Activated CD4-positive, alpha-beta T cell treated with anti-CD3 and anti-CD28 coated beads, Interleukin-2, amount 50 U/mL, for 24 hours (primary cell): ENCODE measurements around the gene BCAT1.
"Not testable (repeated sequence)": the region's sequence is repeated elsewhere in the genome, so short reads cannot be mapped to it uniquely, and the experiment has no call there.

Experiments used
- DNase-seq, 2 donors: peaks; one replicate each; pipeline ENCODE4 v3.0.0-alpha.2; 2020; ENCODE audit warnings: low read depth in 1 of 2, low spot score in 1 of 2

The BCAT1 gene

DNA sequence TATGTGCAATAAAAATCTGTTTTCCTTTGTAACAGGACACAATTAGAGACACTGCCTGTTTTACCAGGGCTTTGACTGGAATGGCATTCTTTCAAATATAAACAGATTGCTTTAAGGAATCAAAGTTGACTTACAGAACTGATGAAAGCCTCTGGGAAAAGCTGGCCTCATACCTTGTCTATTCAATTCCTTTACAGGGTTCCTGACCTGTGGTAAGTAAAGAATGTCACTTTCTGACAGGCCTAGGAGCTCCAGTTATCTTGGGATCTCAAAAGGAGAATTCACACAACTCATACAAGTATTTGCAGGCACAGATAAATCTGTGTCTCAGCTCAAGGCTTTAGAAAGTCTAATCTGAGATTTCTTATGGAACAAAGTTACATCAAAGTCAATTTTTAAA is 88.4 kb downstream of the BCAT1 start:
- DNase-seq = no peak

DNA sequence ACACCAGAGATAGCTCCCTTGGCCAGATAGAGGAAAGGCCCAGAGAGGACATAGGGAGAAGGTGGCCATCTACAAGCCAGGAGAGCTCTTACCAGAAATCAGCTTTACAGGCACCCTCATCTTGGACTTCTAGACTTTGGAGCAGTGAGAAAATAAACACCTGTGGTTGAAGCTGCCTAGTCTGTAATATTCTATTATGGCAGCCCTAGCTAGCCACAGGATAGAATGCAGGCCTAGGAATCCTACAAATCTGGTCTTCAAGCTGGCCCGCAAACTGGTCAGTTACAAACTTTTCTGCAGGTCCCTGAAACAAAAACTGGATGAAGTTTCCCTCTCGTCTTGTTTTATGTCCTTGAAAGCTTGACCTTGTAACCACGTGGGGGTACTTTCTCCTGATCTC is 92.4 kb downstream of the BCAT1 start:
- DNase-seq = no peak

DNA sequence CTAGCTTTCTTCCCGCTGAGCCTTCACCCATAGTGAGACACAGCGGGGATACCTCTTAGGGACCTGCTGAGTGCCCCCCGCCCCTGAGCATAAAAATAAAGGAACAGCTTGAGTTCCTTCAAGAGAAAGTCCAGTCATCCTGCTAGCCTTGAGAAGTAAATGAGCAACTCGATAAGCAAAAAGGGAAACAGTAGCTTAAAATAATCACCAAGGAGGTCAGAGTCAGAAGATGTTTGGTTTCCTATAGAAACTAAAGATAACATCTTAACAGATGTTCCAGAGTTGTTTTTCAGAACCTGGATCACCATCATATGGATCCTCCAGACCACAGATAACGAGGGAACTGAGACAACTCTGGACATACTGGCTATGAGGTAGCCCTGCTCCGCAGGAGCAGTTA is 94.0 kb downstream of the BCAT1 start:
- DNase-seq = no peak

DNA sequence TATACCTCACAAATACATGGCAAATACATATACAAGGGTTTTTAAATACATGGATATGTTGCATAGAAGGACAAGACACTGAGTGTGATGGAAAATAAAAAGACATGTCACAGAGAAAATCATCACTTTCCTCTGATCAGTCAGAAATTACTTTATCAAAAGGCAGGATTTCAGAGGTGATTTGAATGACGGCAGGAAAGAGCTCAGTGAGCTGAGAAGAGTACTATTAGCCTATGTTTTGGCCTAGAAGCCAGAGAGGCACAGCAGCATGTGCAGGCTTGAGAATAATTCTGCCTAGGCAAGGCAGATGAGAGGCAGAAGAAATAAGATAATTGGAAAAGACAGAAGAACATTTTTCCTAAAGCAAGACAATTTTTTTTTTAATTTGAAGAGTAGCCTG is 94.9 kb downstream of the BCAT1 start:
- DNase-seq = no peak

DNA sequence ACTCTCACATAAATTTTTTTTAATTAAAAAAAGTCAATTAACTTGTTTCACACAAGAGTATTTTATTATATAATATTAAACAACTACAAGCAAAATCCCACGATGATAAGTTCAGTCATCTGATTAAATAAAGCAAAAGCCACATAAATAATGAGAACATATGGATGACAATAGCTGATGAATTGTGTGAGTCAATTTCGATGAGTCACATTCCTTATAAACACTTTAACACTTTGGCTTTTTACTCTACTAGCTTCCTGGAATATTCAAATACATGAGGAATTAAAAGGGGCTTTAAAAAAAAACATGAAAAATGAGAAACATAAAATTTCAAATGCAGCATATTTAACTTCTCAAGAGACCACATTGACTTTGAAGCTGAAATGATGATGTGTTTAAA is 95.3 kb downstream of the BCAT1 start:
- no peak for DNase-seq

DNA sequence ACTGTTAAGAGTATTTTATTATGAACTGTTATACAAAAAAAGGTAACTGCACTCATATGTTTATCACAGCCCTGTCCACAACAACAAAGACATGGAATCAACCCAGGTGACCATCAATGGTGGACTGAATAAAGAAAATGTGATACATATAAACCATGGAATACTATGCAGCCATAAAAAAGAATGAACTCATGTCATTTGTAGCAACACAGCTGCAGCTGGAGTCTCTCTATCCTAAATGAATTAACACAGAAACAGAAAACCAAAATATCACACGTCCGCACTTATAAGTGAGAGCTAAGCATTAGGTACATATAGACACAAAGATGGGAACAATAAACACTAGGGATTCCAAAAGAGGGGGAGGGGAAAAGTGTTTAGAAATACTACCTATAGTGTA is 95.8 kb downstream of the BCAT1 start:
- no peak for DNase-seq

DNA sequence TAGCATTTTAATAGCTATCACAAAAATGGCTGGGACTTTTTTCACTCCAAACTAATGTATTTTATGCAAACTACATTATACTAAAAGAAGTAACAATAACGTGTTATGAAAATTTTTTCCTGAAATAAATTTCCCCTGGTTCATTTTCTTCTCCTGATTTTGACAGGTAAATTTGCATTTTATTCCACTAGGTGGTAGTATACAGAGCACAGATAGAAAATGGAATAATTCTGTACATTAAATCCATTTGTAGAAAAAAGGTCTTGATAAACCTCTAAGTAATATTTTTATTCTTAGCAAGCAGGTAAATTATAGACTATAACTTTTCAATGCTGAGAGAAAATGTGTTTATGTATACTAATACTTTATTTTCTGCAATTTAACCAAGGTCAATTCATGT is 96.5 kb downstream of the BCAT1 start:
- no peak for DNase-seq

DNA sequence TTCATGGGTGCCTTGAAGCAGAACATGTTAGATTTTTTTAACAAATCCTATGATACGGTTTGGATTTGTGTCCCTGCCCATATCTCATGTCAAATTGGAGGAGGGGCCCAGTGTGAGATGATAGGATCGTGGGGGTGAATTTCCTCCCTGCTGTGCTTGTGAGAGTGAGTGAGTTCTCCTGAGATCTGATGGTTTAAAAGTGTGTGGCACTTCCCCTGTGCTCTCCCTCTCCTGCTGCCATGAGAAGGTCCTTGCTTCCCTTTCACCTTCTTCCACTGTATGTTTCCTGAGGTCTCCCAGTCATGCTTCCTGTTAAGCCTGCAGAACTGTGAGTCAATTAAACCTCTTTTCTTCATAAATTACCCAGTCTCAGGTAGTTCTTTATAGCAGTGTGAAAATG is 97.0 kb downstream of the BCAT1 start:
- not testable (repeated sequence) for DNase-seq

DNA sequence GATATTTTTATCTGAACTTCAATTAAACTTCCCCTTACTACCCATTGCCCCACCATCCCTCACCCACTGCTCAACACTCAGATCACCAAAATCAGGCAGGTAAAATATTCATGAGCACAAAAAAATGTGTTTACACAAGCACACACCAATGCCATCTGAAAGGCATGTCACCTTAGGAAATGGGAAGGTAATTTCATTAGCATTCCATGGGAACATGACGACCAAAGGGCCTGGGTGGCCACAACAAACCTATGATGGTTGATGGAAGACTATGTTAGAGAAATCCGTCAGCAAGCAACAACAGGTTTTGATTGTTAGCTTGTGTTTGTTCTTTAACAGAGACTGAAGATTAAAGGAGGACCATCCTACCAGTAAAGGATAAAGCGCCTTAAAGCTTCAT is 97.6 kb downstream of the BCAT1 start:
- DNase-seq = no peak

DNA sequence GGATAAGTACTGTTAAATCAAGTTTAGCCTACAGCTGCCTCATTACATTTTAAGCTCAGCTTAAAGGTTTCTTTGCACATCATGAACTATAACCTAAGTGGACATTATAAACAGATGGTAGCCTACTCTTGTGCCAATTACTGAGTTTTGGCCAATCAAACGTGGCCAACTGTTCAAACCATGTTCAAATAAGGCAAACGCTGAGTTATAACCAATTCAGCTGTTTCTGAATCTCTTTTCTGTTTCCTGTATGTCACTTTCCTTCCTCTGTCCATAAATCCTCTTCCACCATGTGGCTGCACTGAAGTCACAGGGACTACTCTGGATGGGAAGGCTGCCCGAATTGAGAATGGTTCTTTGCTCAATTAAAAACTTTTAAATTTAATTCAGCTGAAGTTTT is 98.4 kb downstream of the BCAT1 start:
- DNase-seq = no peak

DNA sequence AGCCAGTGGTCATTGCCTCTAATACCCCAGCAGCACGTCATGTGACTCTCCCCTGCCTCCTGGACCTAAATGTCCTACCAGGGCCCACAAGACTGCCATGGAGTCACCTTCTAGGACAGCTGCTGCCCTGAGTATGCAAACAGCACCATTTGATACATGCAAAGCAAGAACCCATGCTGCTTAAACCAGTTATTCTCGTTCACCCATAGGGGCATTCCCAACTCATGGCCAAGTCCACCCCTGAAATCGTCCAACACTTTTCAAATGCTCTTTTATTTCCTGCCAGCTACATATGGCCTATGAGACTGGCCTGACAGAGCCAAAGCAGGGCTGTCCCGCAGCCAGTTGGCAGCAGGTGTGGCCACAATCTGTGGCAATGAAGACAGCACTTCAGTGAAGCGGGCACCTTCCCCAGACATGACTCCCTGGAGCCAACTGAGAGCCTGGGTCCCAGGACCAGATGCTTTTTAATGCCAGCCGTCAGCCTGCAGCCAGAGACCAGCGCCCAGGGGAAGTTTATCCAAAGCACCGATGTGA is 99.9 kb downstream of the BCAT1 start:
- no peak for DNase-seq

DNA sequence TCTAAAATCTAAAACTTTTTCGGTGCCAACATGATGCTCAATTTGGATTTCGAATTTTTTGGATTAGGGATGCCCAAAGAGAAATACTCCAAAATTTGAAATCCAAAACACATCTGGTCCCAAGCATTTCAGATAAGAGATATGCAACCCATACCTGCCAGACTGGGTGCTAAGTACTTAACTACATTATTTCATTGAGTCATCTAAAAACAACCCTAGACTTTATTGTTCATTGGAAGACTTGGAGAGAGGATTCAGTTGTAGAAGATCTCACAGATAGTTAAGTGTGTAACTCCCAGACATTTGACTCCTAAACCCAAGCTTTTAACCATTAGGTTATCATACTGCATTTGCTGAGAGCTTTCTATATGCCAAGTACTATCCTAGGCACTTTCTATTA is 102.2 kb downstream of the BCAT1 start:
- no peak for DNase-seq

DNA sequence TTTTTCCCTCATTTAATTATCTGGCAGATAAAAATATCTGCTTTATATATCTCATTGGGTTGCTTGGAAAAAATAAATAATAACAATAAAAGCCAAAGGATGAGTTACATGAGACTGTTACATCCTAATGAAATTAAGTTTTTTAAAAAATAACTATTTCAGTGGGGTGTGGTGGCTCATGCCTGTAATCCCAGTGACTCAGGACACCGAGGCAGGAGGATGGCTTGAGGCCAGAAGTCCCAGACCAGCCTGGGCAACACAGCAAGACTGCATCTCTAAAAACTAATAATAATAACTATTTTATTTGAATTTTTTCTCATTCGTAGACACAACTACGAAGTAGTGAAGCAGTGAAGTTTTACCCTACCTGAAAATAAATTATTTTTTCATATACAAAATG is 103.3 kb downstream of the BCAT1 start:
- no peak for DNase-seq

DNA sequence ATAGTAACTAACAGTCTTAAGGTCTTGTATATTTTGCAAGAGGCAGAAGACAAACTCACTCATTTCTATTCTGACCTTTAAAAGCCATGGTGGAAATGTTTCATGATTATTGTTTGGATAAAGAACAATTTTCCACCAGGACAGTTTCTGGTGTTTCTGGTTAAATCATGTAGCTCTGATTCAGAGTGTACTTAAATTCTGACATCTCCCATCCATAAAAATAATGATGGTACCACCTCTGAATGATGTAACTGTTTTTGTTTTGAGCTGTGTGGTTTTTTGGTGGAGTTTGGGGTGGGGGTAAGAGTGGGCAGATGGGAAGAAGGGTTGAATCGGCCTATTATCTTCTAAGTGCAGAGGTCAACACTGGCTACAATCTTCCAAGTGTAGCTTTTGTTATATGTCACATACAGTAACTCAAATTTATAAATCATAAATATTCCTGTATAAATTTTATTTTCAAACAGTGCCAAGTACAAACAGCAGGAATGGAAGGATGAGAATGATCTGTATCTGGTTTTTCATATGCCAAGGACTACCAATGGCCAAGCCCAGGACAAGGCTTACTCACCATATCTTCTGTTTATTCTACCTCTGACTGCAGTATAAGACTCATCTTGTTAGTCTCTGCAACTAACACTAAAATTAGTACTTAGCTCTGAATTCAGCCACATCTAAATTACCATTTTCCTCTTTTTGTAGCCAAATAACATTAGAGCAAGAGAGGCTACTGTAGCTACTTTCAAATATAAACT is 108.7 kb downstream of the BCAT1 start:
- DNase-seq = no peak

DNA sequence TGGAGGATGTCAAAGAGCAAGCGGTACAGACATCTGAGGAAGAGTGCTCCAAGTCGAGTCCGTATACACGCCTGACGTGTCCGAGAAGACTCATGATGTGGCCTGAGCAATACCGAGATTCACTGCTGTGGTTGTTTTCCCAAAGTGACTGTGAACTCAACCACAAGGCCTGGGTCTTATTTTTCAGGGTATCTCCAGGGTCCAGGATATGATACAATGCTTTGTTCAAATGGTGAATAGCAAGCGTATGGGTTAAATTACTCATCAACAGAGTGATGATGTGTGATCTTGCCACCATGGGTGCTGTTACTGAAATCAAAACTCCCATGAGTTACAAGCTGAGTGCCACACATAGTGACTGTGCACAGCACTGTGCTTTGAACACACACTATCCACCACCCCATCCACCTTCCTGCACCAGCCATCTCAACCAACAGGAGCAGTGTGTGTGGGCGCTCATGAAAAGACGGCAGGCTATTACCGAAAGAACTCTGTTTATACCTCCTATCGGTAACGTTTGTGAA is 109.6 kb downstream of the BCAT1 start:
- peak; percentile 26 to 76 for DNase-seq

DNA sequence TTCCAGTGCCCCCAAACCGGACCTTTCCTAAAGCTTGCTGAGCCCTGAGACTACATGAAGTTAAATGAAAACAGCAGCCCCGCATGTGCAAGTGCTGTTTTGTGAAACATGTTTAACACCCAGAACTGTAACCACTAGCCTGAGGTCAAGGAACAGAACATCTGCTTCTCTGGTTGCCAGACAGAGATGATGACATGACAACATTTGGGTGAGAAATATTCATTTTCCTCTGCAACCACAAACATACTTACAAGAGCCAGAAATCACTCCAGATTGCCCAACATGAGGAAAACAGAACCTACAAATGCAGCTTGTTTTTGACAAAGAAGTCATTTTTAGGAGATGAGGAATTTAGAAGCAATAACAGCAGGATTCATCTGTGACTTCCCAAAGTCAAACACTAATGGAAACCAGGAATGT is 110.4 kb downstream of the BCAT1 start:
- DNase-seq = no peak

DNA sequence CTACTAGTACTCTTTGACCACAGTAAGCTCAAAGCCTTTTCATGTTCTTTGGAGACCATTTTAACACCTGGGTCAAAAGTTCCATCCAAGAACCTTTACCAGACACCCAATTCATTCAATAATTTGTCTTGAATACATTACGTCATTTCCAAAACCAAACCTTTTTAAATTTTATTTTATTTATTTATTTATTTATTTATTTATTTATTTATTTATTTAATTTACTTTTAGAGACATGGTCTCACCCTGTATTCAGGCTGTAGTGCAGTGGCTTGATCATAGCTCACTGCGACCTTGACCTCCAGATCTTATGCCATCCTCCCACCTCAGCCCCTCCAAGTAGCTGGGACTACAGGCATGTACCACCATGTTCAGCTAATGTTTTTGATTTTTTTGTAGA is 113.5 kb downstream of the BCAT1 start:
- DNase-seq = no peak

DNA sequence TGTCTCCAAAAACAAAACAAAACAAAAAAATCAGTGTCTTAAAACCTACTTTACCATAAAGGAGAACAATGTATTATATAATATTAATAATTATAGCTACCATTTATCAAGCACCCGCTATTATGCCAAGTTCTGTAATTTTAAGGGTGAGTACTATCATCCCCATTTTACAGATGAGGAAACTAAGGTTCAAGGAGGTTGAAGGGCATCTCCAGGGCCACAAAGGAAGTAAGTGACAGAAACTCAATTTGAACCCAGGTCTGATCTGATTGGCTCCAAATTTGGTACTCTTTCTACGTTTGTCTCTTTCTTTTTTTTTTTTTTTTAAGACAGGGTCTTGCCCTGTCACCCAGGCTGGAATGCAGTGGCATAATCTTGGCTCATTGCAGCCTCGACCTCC is 115.4 kb downstream of the BCAT1 start:
- no peak for DNase-seq

DNA sequence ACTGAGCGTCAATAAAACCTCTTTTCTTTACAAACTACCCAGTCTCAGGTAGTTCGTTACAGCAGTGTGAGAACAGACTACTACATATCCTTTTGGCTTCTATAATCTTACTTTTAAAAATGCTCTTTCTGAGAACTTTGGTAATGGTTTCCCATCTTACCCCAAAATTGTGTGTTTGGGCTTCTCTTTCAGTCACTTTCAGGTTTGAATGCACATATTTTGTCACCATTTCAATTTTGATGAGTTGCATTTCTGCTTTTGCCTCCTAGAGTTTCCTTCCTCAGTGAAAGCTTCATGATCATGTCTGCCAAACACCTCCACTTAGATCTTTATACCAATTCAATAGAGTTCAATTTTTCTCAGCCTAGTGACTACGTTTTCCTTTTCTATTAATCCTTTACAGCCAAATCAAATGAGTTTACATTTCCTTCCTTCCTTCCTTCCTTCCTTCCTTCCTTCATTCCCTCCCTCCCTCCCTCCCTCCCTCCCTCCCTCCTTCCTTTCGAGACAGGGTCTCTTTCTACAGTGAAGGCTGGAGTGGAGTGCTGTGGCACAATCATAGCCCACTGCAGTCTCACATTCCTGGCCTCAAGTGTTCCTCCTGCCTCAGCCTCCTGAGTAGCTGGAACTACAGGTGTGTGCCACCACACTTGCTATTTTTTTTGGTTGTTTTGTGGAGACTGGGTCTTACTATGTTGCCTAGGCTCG is 124.9 kb downstream of the BCAT1 start:
- DNase-seq = no peak

DNA sequence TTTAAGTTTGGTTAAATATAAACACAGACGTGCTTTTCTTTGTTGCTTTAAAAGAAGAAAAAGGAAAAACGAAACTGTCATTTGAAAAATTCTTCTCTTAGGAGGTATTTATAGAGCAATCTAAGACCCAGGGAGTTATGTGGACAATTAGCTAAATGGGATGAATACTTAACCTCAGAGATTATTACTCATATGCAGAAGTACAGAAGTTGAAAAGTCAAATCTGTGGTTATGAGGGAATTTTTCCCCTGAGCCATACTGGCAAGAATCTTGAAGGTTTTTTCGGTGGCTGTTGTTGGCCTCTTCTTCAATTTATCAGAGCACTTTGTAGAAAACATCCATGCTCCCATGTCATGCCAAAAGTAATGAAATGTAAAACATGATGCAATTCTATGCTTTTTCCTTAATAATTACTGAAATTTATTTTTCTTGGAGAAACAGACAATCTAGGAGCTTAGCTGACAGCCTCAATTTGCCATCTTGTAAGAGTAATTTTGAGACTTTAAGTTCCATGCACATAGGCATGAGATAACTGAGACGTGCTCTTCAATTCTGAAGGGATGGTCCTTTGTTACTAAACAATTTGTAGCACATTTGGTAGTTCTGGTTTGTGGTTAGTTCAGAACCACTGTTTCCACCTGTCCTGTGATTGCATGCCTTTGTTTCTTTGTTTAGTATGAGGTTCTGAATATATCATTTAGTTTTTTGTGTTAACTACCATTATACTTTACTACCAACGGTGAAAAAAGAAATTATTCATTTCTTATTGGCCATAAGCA is 126.6 kb downstream of the BCAT1 start:
- DNase-seq = no peak

DNA sequence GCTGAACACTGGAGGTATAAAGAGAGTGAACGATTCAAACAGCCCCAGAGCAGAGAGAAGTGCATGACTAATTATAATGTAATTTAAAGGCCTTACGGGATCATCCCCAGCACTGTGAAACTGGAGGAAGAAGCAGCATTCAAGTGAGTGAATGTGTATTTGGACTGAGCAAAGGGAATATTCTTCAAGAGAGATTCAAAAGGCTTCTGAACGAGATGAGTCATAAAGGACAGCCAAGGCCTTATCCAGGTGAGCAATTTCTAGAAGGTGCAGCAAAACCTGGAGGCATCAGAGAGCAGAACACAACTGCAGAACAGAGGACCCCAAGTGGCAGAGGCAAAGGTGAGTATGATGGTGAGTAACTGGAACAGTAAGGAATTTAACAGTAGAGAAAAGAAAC is 127.2 kb downstream of the BCAT1 start:
- no peak for DNase-seq

DNA sequence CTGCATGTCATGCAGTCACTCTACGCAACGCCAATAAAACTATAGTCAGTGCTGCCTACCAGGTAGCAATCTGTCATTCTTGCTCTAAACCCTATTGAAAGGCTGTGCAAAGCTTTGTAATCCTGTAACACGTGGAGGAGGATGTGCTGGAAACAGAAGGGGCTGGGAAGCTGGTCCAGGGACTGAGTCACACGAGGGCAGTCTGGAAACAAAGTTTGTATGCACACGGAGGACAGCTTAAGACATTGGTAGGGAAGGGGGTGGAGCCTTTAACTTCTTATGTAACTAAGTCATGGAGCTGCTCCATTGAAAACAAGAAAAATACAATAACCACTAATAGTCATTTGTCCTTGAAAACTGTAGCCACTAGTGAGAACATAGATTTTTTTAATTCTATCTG is 128.0 kb downstream of the BCAT1 start:
- no peak for DNase-seq
